ENCODE data around the gene DCAF17. TPM values are rescaled to one million over a fixed set of nuclear protein-coding genes. Genes with fewer than 3 reads are reported as not detected.
"Not testable (repeated sequence)": the region's sequence is repeated elsewhere in the genome, so short reads cannot be mapped to it uniquely, and the experiment has no call there.

The DCAF17 gene
- total and polyA plus RNA-seq, 12 donors: 2.0 to 10.5 (median 7.4) TPM

DNA sequence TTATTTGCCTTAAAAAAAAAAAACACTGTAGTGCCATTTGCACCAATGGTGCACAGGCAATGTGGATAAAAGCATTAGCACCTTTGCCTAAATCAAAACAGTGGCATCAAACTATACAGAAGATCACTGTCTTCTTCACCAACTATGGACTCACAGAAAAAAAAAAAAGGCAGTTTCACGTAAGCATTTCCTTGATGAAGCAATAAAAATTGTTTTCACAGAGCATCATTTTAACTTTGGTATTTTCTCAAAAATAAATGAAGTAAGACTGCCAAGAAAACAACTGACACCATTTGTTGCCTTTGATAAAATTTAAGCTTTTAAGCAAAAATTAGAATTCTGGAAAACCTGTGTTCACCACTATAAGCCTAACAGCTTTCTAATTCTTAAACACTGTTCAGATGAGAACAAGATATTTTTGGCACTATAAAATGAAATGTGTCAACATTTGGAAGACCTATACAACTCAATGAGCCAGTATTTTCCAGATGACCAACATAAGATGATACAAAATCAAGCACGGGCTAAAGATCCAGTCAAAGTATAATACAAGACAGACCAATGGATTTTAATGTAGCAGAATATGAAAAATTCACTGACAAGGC, 21.4 kb upstream of the DCAF17 start:
- intact Hi-C loops (cut with DNase I): loop anchor here in 4 of 10 donors (5.0 to 10.0 kb wide), 4 partner anchors 228 to 440 kb away; partner anchors contain the start of gene TLK1 (in 1 of the 4)
- 77 to 78% methylated on average over 2 of the region's 2 CpGs for WGBS, 2 donors
- TF ChIP-seq, protein P1, sequence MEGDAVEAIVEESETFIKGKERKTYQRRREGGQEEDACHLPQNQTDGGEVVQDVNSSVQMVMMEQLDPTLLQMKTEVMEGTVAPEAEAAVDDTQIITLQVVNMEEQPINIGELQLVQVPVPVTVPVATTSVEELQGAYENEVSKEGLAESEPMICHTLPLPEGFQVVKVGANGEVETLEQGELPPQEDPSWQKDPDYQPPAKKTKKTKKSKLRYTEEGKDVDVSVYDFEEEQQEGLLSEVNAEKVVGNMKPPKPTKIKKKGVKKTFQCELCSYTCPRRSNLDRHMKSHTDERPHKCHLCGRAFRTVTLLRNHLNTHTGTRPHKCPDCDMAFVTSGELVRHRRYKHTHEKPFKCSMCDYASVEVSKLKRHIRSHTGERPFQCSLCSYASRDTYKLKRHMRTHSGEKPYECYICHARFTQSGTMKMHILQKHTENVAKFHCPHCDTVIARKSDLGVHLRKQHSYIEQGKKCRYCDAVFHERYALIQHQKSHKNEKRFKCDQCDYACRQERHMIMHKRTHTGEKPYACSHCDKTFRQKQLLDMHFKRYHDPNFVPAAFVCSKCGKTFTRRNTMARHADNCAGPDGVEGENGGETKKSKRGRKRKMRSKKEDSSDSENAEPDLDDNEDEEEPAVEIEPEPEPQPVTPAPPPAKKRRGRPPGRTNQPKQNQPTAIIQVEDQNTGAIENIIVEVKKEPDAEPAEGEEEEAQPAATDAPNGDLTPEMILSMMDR (IDR thresholded peaks at IDR 0.05): no peak
- no peak for DNase-seq
- no peaks in the 10 kb centered on the region for H3K9me3 ChIP-seq
- ATAC-seq: no peak
- H3K4me1 ChIP-seq: peaks cover 0 to 15% (median 5%) of the 10 kb centered on the region in 9 donors
- no peak overlapping the region for H3K27ac ChIP-seq
- no peaks in the 10 kb centered on the region for H3K36me3 ChIP-seq
- no peaks in the 10 kb centered on the region for H3K27me3 ChIP-seq
- H3K4me3 ChIP-seq: no peak overlapping the region

DNA sequence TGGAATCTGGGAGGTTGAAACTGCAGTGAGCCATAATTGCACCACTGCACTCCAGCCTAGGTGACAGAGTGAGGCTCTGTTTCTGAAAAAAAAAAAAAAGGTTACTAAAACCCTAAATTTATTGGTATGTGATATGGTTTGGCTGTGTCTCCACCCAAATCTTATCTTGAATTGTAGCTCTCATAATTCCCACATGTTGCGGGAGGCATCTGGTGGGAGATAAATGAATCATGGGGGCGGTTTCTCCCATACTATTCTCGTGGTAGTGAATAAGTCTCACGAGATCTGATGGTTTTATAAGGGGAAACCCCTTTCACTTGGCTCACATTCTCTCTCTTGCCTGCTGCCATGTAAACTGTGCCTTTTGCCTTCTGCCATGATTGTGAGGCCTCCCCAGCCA, 19.4 kb upstream of the DCAF17 start:
- not testable (repeated sequence) for H3K27ac ChIP-seq, DNase-seq, H3K4me3 ChIP-seq, ATAC-seq, H3K9me3 ChIP-seq, H3K36me3 ChIP-seq, H3K27me3 ChIP-seq
- WGBS, 2 donors: 81 to 84% methylated on average over 4 of the region's 4 CpGs
- intact Hi-C loops (cut with DNase I): loop anchor here in 9 of 10 donors (5.0 to 10.0 kb wide), 7 partner anchors 67 to 487 kb away; partner anchors contain the start of genes TLK1 (in 5 of the 9) and GORASP2 (in 1 of the 9)
- H3K4me1 ChIP-seq: peaks cover 0 to 15% (median 5%) of the 10 kb centered on the region in 9 donors

DNA sequence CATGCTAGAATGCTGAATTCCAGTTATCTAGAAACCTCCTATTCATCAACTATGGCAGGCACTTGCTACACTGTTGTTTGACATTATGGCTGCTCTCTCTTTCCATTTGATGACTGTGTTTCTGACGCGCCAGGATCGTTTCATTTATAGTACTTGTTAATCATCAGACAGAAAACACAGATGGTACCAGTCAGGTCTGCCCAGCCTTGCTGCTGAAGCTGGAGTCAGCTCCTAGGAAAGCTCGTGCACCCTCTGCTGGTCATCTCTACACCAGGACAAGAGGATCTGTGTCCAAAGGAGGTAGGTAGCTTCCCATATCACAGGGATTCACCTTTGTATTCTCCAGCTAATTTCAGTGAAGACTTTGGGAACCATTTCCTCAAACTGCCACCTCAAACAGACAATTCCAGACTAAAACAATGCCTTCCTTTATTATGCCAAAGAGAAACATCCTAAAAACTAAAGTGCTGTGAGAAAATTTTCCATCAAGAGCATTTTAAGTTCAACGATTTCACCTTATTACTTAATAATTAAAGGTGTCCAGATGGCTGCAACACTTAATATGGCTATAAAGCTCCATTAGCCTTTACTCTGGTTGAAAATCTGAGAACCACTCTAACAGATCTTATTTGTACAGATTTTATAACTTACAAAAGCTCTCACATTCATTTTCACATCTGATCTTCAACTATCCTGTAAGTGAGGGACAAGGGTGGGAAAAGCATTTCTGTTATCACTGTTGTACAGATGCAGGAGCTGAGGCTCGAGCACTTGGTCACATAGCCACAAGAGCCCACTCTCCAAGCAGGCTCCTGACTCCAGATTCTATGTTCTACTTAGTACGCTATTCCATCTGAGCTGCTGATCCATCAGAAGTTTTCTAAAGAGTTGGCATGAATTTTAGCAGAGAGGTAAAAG, 17.8 kb upstream of the DCAF17 start:
- WGBS, 2 donors: 31 to 34% methylated on average over 7 of the region's 7 CpGs
- TF ChIP-seq, protein P1 (IDR thresholded peaks at IDR 0.05): peak; percentile 64 to 92 (median 87)
- ATAC-seq (peak; percentile 92 to 99 (median 96)), DNase-seq (peak; percentile 65 to 86)
- Histone ChIP-seq H3K9me3 (no peaks in the 10 kb centered on the region), H3K4me1 (peaks cover 0 to 18% (median 0%) of the 10 kb centered on the region in 9 donors), H3K27ac (peak overlapping the region in 2 of 10 donors; percentile 19 to 32), H3K4me3 (no peak overlapping the region), H3K36me3 (no peaks in the 10 kb centered on the region), H3K27me3 (no peaks in the 10 kb centered on the region)
- intact Hi-C loops (cut with DNase I): loop anchor here in 9 of 10 donors (1.0 to 10.0 kb wide), 11 partner anchors 69 to 489 kb away; partner anchors contain the start of genes TLK1 (in 6 of the 9) and GORASP2 (in 1 of the 9)

DNA sequence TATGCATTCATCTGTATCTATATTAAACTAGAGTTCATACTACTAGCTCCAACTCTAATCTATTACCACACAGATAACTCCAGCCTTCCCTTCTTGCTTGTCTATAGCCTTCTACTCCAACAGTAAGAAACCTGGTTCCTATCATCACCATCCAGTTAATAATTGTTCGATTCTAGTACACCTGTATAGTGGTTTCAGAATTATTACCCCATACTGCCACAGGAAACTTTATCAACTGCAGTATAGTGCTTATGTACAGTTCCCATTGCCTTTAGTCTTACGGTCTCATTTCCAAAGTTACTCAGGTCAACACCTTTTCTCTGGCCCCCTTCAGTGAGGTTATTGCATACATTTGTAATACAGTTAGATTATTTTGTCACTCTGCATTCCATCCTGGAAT, 14.7 kb upstream of the DCAF17 start:
- H3K36me3 ChIP-seq: no peaks in the 10 kb centered on the region
- no peaks in the 10 kb centered on the region for H3K27me3 ChIP-seq
- no peak overlapping the region for H3K4me3 ChIP-seq
- ATAC-seq (no peak), DNase-seq (no peak)
- no peak overlapping the region for H3K27ac ChIP-seq
- WGBS, 2 donors: 94 to 97% methylated on average over 2 of the region's 2 CpGs
- peaks cover 0 to 17% (median 0%) of the 10 kb centered on the region in 11 donors for H3K9me3 ChIP-seq
- TF ChIP-seq, protein P1 (IDR thresholded peaks at IDR 0.05): no peak
- peaks cover 0 to 9% (median 0%) of the 10 kb centered on the region in 9 donors for H3K4me1 ChIP-seq
- intact Hi-C loops (cut with DNase I): loop anchor here in 8 of 10 donors (5.0 to 10.0 kb wide), 7 partner anchors 72 to 492 kb away; partner anchors contain the start of genes TLK1 (in 5 of the 8) and GORASP2 (in 1 of the 8)
